HG03095 (cell line): ENCODE data around the gene AOC1.

Source experiments
- ATAC-seq: cut with Tn5 transposase; IDR thresholded peaks from one replicate; pipeline ENCODE4 v1.9.1; 2021; ENCODE audit warnings: moderate library complexity; ENCODE audit not compliant: unreplicated experiment

Gene AOC1

DNA sequence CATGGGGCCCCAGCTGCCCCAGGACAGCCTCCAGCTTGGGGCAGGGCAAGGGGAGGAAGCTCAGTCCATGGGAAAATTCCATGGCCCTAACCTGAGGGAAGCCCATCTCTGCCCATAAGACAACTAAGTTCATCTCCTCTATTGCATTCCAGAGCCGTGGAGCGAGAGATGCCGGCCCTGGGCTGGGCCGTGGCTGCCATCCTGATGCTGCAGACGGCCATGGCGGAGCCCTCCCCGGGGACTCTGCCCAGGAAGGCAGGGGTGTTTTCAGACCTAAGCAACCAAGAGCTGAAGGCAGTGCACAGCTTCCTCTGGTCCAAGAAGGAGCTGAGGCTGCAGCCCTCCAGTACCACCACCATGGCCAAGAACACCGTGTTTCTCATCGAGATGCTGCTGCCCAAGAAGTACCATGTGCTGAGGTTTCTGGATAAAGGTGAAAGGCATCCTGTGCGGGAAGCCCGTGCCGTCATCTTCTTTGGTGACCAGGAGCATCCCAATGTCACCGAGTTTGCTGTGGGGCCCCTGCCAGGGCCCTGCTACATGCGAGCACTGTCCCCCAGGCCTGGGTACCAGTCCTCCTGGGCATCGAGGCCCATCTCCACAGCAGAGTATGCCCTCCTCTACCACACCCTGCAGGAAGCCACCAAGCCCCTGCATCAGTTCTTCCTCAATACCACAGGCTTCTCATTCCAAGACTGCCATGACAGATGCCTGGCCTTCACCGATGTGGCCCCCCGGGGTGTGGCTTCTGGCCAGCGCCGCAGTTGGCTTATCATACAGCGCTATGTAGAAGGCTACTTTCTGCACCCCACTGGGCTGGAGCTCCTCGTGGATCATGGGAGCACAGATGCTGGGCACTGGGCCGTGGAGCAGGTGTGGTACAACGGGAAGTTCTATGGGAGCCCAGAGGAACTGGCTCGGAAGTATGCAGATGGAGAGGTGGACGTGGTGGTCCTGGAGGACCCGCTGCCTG is 4.3 kb downstream of the AOC1 start:
- no peak for ATAC-seq

DNA sequence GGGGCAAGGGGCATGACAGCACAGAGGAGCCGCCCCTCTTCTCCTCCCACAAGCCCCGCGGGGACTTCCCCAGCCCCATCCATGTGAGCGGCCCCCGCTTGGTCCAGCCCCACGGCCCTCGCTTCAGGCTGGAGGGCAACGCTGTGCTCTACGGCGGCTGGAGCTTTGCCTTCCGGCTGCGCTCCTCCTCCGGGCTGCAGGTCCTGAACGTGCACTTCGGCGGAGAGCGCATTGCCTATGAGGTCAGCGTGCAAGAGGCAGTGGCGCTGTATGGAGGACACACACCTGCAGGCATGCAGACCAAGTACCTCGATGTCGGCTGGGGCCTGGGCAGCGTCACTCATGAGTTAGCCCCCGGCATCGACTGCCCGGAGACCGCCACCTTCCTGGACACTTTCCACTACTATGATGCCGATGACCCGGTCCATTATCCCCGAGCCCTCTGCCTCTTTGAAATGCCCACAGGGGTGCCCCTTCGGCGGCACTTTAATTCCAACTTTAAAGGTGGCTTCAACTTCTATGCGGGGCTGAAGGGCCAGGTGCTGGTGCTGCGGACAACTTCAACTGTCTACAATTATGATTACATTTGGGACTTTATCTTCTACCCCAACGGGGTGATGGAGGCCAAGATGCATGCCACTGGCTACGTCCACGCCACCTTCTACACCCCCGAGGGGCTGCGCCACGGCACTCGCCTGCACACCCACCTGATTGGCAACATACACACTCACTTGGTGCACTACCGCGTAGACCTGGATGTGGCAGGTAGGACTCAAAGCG is 5.1 kb downstream of the AOC1 start:
- no peak for ATAC-seq

DNA sequence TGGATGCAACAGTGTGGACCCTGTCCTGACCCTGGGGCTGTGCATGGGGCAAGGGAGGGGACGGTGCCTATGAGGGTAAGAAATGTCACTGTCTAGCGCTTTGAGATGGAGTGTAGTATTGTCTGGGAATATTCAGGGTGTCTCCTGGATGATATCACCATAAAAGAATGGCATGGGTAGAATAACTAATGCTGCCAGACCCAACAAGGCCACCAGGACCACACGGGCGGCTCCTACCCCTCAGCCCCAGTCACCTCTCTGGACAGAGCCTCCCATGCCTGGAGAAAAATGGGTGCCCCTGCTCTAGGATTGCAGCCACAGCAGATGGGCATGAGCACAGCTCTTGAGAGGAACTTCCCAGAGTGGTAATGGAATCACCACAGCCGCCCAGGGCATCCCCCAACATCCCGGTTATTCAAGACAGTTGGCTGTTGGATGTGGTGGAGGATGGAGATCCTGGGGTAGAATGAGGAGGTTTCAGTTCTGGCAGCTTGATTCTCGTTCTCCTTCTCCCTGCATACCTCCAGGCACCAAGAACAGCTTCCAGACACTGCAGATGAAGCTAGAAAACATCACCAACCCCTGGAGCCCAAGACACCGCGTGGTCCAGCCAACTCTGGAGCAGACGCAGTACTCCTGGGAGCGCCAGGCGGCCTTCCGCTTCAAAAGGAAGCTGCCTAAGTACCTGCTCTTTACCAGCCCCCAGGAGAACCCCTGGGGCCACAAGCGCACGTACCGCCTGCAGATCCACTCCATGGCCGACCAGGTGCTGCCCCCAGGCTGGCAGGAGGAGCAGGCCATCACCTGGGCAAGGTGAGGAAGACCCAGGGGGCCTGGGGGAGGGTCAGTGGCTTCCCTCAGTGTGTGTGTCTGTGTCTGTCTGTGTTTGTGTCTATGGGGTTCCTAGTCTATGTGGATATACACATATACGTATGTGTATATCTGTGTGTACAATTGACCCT is 6.2 kb downstream of the AOC1 start:
- no peak for ATAC-seq

DNA sequence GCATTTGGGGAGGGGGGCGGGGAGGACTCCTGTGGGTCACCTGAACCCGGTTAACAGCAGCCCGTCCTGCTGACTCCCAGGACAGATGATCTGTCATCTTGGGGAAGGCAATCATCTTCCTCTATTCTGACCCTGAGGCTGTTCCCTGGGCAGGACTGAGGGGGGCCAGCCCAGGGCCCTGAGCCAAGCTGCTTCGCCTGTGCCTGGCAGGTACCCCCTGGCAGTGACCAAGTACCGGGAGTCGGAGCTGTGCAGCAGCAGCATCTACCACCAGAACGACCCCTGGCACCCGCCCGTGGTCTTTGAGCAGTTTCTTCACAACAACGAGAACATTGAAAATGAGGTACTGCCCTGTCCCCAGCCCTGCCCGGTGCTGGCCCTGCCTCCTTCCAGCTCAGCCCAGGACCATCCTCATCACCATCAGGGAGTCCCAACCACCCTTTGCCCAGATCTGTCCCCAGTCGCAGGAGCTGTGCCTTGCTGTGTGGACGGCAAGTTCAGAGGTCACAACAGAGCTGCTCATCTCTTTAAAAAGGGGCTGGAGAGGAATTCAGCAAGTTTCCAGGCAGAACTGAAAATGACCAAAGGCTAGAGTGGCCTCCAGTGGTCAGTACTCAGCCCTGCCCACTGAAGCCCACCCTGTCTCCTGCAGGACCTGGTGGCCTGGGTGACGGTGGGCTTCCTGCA is 8.1 kb downstream of the AOC1 start:
- ATAC-seq: no peak

DNA sequence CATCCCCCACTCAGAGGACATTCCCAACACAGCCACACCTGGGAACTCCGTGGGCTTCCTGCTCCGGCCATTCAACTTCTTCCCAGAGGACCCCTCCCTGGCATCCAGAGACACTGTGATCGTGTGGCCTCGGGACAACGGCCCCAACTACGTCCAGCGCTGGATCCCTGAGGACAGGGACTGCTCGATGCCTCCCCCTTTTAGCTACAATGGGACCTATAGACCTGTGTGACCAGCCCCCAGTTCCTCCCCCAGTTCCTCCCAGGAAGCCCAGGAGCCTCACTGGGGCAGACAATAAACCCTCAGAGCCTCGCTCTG is 8.6 kb downstream of the AOC1 start:
- ATAC-seq: no peak

DNA sequence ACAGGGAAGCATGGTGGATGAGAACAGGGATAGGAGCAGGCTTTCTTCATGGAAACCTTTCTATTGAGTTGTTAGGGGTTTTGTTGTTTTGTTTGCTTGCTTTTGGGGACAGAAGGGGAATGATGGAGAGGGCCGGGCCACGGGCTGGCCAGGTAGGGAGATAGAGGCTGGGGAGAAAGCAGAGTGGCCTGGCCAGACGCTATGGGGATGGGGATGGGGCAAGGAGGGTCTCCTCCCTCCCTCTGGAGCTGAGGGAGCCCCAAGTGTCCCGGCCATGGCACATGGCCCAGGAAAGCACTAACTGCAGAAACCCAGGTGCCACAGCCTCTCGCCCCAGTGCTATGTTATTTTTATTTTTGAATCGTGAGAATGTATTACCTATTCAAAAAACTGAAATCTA is 10.0 kb downstream of the AOC1 start:
- ATAC-seq: no peak

DNA sequence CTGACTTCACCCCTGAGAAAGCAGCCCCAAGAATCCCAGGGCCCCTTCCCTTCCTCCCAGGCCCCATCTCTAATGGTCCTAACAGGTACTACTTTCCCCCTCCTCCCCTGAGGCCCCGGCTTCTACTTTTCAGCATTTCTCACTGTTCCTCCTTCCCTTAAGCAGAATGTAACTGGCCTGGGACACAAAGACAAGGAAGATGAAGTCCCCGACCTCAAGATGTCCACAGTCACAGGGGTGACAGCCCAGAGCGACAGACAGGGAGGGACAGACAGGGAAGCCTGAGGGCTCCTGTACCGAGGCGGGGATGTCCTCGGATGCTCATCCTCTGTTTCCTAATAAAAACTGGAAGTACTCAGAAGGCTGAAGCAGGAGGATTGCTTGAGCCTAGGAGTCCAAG is 11.6 kb downstream of the AOC1 start:
- ATAC-seq: no peak

DNA sequence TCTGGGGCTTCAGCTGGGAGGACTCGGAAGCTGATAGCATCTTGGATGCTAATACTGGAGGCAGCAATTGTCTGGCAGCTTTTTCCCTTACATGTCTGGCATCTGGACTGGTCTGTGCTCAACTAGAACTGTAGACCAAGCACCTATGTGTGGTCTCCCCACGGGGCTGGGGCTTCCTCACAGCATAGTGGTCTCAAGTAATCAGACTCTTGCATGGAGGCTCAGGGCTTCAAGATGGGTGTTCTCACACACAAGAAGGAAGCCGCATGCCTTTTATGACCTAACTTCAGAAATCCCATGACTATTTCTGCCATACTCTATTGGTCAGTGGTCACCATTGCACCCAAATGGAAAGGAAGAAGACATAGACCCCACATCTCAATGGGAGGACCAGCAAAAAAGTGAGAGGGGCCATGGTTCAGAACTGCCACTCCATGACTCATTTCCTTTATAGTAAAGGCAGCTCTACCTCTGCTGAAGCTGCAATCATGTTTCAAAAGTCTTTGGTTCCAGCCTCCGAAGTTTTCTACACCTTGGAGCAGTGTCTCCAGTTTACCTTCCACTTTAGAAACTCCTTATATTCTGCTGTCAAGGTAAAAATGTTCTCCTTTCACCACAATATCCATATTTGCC is 14.7 kb downstream of the AOC1 start:
- no peak for ATAC-seq

DNA sequence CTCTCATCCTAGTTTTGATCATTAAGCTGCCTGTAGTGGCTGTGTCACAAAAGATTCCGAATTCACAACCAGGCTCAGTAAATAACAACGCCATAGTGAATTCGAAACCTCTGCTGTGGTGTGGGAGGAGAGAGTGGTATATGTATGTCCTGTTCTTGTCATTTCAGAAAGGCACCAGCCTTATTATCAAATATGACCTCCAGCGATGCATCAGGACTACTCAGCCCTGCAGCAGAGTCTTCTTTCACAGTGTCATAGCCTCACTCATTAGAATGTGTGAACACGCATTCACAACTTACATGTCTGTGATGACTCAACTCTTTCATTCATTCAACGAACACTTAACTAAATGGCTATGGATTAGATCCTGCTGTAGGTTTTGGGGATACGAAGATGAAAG is 15.3 kb downstream of the AOC1 start:
- no peak for ATAC-seq

DNA sequence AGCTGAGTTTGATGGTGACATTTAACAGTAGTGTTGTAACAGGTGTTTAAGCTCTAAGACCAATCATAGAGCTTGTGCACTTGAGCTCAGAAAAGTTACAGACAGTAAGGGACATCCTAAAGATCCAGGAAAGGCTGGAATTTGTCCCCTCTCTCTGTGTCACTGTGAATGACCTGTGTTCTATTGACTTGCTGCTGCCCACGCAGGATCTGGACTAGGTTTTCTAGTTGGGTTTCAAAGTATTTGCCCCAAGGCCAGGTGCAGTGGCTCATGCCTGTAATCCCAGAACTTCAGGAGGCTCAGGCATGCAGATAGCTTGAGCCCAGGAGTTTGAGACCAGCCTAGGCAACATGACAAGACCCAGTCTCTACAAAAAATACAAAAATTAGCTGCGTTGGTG is 17.1 kb downstream of the AOC1 start:
- ATAC-seq: no peak

DNA sequence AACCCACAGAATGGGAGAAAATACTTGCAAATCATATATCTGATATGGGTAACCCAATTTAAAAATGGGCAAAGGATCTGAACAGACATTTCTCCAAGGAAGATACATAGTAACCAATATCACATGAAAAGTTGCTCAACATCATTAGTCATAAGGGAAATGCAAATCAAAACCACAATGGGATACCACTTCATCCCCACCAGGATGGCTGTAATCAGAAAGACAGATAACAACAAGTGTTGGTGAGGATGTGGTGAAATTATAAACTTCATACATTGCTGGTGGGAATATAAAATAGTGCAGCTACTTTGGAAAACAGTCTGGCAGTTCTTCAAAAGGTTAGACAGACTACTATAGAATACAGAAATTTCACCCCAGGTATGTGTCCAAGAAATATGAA is 19.3 kb downstream of the AOC1 start:
- no peak for ATAC-seq

DNA sequence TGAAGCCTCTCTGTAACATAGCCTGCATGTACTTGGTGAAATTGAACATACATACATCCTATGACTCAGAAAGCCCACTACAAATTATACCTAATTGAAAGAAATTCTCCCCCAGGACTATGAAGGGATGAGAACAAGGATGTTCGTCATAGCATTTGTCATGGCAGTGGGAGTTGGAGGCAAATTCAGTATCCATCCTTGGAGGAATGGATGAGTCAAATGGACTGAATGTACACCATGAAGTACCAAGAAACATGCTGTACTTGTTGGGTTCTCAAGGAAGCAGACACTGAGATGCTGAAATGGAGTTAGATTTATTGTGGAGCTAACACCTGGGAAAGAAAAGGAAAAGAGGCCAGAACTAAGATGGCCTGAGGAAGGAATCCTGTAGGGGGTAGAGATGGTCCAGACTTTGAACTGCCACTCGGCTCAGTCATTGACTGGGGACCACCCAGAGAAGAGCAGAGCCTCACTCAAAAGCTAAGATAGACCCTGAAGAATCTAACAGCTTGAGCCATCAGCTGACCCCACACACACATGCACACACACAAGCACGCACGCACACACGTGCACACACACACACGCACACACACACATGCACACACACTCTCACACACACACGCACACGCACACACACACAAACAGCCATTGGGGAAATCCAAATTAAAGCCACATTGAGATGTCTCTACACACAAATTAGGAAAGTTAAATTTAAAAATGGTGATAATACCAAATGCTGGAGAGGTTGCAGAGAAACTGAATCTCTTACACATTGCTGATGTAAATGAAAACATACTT is 22.3 kb downstream of the AOC1 start:
- no peak for ATAC-seq

DNA sequence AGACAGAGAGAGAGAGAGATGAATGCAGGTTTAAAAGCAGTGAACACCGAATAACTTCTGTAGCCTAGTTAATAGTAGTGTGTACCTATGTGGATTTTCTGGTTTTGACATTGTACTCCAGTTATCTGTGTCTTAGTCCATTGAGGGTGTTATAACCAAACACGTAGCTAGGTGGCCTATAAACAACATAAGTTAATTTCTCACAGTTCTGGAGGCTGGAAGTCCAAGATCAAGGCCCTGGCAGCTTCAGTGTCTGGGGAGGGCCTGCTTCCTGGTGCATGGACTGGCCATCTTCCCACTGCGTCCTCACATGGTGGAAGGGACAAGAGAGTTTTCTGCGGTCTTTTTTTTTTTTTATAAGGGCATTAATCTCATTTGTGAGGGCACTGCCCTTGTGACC is 23.5 kb downstream of the AOC1 start:
- no peak for ATAC-seq

DNA sequence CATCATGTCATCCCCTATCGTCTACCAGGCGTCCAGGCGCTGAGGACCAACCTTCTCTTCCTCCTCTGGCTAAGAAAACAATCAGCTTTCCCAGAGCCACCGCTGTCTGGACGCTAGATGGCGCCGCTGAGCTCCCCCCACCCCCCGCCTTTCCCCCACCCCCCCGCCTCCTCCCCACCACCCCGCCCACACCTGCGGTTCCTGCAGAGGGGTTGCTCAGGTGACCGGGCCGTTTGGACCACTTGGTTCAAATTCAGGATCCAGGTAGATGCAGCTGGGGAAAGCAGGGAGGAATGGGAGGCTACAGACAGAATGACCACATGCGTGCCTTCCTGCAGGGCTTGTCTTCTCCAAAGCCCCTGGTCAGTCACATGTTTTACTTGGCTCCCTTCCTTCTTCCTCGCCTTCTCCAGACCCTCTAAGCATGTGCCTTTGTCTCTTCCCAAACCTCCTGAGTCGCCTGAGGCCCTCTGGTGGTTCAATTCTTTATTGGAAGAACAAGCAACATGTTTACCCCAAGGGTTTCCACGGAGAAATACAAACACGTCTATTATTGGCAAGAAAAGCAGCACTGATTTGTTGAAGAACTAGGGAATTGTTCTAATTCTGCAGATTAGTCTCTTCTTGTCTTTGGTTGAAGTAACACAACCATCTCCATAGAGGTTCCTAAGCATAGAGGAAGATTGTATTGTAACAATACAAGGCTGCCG is 24.7 kb downstream of the AOC1 start:
- no peak for ATAC-seq

DNA sequence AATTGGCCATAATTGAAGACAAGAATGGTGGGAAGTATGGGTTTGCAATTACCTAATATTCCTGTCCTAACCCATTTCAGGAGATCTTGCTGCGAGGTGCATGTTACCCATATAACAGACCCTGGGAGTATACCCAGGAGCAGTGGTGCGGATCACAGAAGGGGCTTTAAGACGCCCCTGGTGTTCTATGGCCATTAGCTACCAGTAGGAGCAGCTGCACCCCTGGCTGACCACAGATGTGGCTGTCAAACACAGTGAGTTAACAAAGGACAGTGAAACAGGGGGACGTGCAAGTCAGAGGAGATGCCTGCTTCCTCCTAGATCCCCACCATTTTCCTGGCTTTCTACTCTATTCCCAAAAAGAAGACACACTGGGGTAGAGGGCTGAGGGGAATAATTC is 25.2 kb downstream of the AOC1 start:
- ATAC-seq: no peak

DNA sequence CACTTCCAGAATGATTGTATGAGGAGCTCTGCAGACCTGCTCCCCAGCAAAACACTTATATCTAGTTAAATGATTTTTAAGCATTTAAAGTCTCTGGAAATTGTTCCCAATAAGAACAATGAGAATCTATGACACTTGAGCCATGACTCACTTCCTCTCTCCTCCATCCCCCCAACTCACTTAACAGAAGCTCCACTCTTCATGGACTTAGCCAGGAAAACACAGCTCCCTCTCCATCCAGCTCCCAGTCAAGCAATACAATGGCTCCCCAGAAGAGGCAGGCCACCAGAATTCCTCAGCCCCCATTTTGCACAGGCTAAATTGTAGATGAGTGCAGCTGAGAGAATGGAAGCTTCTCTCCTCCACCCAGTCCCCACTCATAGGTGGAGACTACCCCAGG is 27.0 kb downstream of the AOC1 start:
- no peak for ATAC-seq

DNA sequence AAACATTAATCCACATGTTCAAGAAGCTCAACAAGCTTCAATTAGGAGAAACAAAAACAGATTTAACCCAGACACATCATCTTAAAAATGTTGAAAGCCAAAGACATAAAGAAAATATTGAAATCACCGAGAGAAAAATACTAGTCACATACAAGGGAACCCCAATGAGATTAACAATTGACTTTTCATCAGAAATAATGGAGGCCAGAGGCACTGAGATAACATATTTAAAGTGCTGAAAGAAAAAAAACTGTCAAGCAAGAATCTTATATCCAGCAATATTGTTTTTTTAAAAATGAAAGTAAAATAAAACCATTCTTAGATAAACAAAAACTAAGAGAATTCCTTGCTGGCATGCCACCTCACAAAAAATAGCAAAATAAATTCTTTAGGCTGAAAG is 28.9 kb downstream of the AOC1 start:
- ATAC-seq: no peak

DNA sequence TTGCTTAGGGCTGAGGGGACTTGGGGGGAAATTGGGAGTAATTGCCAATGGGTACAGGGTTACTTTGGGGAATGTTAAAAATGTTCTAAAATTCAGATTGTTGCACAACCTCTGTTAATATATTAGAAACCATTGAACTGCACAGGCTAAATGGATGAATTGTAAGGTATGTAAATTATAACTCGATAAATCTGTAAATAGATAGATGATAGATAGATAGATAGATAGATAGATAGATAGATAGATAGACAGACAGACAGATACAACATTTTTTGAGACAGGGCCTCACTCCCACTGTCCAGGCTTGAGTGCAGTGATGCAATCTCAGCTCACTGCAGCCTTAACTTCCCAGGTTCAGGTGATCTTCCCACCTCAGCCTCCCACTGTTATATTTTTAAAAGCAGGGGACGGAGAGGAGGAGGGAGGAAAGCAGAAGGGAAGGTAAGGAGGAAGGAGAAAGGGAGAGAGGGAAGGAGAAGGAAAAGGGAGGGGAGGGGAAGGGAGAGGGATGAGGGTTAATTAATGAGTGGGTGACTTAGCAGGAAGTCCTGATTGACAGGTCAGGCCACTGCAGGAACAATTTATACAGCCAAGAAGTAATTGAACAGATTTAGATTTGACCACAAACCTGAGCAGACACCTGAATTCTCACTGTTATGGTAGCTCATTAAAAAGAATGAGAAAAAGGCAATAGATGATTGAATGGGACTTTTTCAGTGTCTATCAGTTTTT is 38.7 kb downstream of the AOC1 start:
- ATAC-seq: no peak
